Esophagus muscularis mucosa (tissue), 4 donors: ENCODE data around the gene SLC16A4. TPM values are rescaled to one million over a fixed set of nuclear protein-coding genes. Genes with fewer than 3 reads are reported as not detected.
A peak's percentile ranks its signal among the peaks of the same experiment; 100 is the strongest.

Experiments
- DNase-seq: peaks from one replicate; pipeline ENCODE4 v3.0.0-alpha.2; 2017; ENCODE audit errors: extremely low spot score
- H3K27ac ChIP-seq, 4 donors: fragments of 200-600 bp; sonication (generic); replicated peaks in 1 of 4; 1 replicate in 3 of 4; 2 replicates in 1 of 4; pipeline ENCODE4 v1.5.1; 2016 to 2019; ENCODE audit warnings: mild to moderate bottlenecking in 1 of 4
- H3K27me3 ChIP-seq, 4 donors: fragments of 200-600 bp; sonication (generic); one replicate each; pipeline versions ENCODE4 v1.5.1 to v1.6.0; 2016 to 2019
- H3K36me3 ChIP-seq, 4 donors: fragments of 200-600 bp; sonication (generic); one replicate each; pipeline ENCODE4 v1.5.1; 2016 to 2019
- H3K4me1 ChIP-seq, 4 donors: fragments of 200-600 bp; sonication (generic); one replicate each; pipeline ENCODE4 v1.5.1; 2016 to 2019
- H3K4me3 ChIP-seq, 4 donors: fragments of 200-600 bp; sonication (generic); 1 replicate in 2 of 4; 2 replicates in 2 of 4; pipeline ENCODE4 v1.5.1; 2016 to 2019; ENCODE audit warnings: mild to moderate bottlenecking in 4 of 4, moderate library complexity in 1 of 4
- H3K9me3 ChIP-seq, 4 donors: fragments of 200-600 bp; sonication (generic); 1 replicate in 3 of 4; 2 replicates in 1 of 4; pipeline ENCODE4 v1.5.1; 2016 to 2019
- EP300 ChIP-seq: sonication (generic); formaldehyde crosslinking; IDR thresholded peaks from one replicate; pipeline ENCODE4 v1.6.1; 2017; ENCODE audit warnings: antibody characterized with exemption
- POLR2A ChIP-seq: fragments of 450-650 bp; IDR thresholded peaks from one replicate; pipeline ENCODE4 v1.6.1; 2017; ENCODE audit warnings: antibody characterized with exemption, moderate library complexity, mild to moderate bottlenecking, low read depth
- POLR2AphosphoS5 ChIP-seq, 2 donors: sonication (generic); formaldehyde crosslinking; IDR thresholded peaks; one replicate each; pipeline ENCODE4 v1.6.1; 2017; ENCODE audit warnings: antibody characterized with exemption in 2 of 2
- WGBS: methylation state at CpG from one replicate; pipeline ENCODE4 v1.1.5; 2018; 5-methylcytosine and 5-hydroxymethylcytosine counted together
- intact Hi-C: fragments of 100-400 bp; cut with DNase I; formaldehyde crosslinking; loops from one replicate; pipeline ENCODE4 v1.15.1; 2023
- total RNA-seq, 4 donors: library from RNA; depleted of rRNA; stranded (reverse); fragments of >200 nt; gene quantifications; one replicate each; pipeline versions ENCODE4 v1.1.0 to v1.2.1, GENCODE V29; 2016
- TF ChIP-seq, protein P1 (sequence below), 3 experiments: fragments of 200-600 bp in 2 of 3; fragments of 450-650 bp in 1 of 3; sonication (generic) in 2 of 3; IDR thresholded peaks; one replicate each; pipeline ENCODE4 v1.5.1; 2017 to 2019; ENCODE audit warnings: antibody characterized with exemption in 3 of 3, mild to moderate bottlenecking in 2 of 3, moderate library complexity in 1 of 3

Gene SLC16A4
- total RNA-seq, 4 donors from 2014 or later = 5.8 to 8.8 (median 8.4) TPM

DNA sequence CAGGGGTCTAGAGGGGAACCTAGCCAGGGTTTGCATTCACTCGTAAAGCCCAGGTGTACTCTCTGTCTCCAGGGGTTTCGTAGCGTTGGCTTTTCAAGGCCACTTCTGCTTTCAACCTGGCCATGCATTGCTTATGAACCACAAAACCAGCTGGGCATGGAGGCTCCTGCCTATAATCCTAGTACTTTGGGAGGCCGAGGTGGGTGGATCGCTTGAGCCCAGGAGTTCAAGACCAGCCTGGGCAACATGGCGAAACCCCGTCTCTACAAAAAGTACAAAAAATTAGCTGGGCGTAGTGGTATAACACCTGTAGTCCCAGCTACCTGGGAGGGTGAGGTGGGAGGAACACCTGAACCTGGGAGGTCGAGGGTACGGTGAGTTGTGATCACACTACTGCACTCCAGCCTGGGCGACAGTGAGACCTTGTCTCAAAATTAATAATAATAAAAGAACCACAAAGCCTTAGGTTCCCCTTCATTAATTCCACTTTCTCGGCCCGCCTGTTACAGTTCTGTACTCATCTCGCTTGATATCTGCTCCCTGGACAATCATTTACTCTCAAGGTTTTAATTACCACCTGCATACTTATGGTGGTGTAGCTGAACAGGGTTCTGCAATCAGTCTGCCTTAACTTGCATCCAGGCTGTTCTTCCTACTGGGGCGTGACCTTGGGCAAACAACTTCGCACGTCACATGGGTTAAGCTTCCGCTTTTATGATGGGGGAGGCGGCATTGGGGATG is 6.1 kb downstream of the SLC16A4 start:
- H3K4me3 ChIP-seq = no peak overlapping the region
- H3K27me3 ChIP-seq = no peaks in the 10 kb centered on the region
- no peak overlapping the region for H3K27ac ChIP-seq
- intact Hi-C loops = no loop called here
- peaks cover 3 to 16% (median 10%) of the 10 kb centered on the region in 4 donors for H3K4me1 ChIP-seq
- H3K9me3 ChIP-seq = no peaks in the 10 kb centered on the region
- H3K36me3 ChIP-seq = peaks cover 0 to 35% (median 1%) of the 10 kb centered on the region in 4 donors
- TF ChIP-seq POLR2A (no peak), POLR2AphosphoS5 (IDR thresholded peaks at IDR 0.05) (no peak), EP300 (no peak)
- TF ChIP-seq, protein P1, sequence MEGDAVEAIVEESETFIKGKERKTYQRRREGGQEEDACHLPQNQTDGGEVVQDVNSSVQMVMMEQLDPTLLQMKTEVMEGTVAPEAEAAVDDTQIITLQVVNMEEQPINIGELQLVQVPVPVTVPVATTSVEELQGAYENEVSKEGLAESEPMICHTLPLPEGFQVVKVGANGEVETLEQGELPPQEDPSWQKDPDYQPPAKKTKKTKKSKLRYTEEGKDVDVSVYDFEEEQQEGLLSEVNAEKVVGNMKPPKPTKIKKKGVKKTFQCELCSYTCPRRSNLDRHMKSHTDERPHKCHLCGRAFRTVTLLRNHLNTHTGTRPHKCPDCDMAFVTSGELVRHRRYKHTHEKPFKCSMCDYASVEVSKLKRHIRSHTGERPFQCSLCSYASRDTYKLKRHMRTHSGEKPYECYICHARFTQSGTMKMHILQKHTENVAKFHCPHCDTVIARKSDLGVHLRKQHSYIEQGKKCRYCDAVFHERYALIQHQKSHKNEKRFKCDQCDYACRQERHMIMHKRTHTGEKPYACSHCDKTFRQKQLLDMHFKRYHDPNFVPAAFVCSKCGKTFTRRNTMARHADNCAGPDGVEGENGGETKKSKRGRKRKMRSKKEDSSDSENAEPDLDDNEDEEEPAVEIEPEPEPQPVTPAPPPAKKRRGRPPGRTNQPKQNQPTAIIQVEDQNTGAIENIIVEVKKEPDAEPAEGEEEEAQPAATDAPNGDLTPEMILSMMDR (IDR thresholded peaks at IDR 0.05) = no peak
- no peak for DNase-seq
- 93% methylated on average over 19 of the region's 19 CpGs for WGBS

DNA sequence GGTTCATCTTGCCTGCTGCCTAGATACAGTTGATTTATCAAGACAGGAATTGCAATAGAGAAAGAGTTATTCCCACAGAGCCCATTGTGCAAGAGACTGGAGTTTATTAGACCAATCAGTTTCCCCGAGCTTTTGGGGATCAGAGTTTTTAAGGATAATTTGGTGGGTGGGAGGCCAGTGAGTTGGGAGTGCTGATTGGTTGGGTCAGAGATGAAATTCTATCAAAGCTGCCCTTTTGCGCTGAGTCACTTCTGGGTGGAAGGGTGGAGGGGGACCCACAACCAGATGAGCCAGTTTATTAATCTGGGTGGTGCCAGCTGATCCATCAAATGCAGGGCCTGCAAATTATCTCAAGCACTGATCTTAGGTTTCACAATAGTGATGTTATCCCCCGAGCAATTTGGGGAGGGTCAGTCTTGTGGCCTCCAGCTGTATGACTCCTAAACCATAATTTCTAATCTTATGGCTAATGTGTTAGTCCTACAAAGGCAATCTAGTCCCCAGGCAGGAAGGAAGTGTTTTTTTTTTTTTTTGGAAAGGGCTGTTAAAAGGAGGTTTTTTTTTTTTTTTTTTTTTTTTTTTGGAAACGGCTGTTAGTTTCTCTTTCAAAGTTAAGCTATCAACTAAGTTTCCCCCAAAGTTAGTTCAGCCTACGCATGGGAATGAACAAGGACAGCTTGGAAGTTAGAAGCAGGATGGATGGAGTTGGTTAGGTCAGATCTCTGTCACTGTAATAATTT is 7.4 kb downstream of the SLC16A4 start:
- H3K4me3 ChIP-seq = no peak overlapping the region
- H3K4me1 ChIP-seq = peaks cover 3 to 8% (median 6%) of the 10 kb centered on the region in 4 donors
- H3K27ac ChIP-seq = peak overlapping the region in 2 of 4 donors; percentile 25 to 32
- peaks cover 0 to 43% (median 6%) of the 10 kb centered on the region in 4 donors for H3K36me3 ChIP-seq
- H3K9me3 ChIP-seq = no peaks in the 10 kb centered on the region
- TF ChIP-seq POLR2A = no peak
- no peak for TF ChIP-seq POLR2AphosphoS5 (IDR thresholded peaks at IDR 0.05)
- TF ChIP-seq EP300 = no peak
- TF ChIP-seq, protein P1 (IDR thresholded peaks at IDR 0.05) = no peak
- DNase-seq = no peak
- 64% methylated on average over 5 of the region's 5 CpGs for WGBS
- intact Hi-C loops = no loop called here
- no peaks in the 10 kb centered on the region for H3K27me3 ChIP-seq

DNA sequence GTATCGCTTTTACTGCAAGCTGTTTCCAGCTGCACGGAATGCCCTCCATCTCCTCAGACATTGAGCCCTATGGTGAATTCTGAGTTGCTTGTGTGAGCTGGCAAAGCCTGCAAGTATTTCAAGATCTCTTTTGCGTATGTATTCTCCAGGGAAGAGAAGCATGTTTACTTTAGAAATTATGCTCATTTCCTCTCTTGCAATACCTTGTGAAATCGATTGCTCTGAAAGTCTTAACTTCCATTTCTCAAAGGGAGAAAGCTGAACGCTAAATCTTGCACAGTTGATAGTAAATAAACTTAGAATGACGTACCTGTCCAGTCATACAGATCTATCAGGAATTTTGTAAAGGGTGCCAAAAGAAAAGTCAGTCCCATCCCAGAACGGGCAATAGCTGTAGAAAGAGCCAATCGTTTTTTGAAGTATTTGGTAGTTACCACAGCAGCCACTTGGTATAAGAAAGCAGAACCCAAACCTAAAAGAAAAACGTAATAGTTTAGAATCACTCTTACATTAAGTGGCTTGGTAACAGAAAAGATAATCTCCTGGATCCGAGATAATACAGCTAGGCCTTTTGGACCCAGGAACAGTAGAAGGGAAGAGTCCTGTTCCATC is 10.0 kb downstream of the SLC16A4 start:
- H3K4me3 ChIP-seq = no peak overlapping the region
- intact Hi-C loops = no loop called here
- H3K27me3 ChIP-seq = no peaks in the 10 kb centered on the region
- DNase-seq = no peak
- H3K4me1 ChIP-seq = peaks cover 3 to 8% (median 5%) of the 10 kb centered on the region in 4 donors
- WGBS = 78% methylated on average over 10 of the region's 10 CpGs
- TF ChIP-seq EP300 (no peak), POLR2A (no peak), POLR2AphosphoS5 (IDR thresholded peaks at IDR 0.05) (no peak)
- no peaks in the 10 kb centered on the region for H3K9me3 ChIP-seq
- H3K27ac ChIP-seq = no peak overlapping the region
- H3K36me3 ChIP-seq = peaks cover 0 to 53% (median 27%) of the 10 kb centered on the region in 4 donors

DNA sequence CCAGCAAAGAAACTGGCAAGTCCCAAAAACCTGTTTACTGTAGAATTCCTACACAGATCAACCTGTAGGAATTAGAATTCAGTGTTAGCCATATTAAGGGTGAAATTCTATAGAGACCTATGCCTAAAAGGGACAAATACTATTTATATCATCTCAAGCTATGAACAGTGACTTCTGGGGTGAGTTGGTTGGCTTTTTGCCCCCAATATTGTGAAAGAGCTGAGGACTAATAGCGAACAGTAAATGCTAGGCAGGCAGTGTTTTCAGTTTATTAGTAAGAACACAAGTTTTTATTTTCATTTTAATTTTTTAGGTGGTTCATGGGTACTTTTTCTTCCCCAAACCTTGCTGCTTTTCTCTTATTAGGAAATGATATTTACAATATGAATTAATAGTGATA is 15.3 kb downstream of the SLC16A4 start:
- Histone ChIP-seq H3K36me3 (peaks cover 14 to 85% (median 52%) of the 10 kb centered on the region in 4 donors), H3K27ac (no peak overlapping the region), H3K27me3 (no peaks in the 10 kb centered on the region), H3K9me3 (no peaks in the 10 kb centered on the region), H3K4me3 (no peak overlapping the region), H3K4me1 (peaks cover 0 to 1% (median 0%) of the 10 kb centered on the region in 4 donors)
- DNase-seq = no peak
- WGBS = 91% methylated on average over 1 of the region's 1 CpG
- intact Hi-C loops = no loop called here
- TF ChIP-seq POLR2AphosphoS5 (IDR thresholded peaks at IDR 0.05) (no peak), EP300 (no peak)

DNA sequence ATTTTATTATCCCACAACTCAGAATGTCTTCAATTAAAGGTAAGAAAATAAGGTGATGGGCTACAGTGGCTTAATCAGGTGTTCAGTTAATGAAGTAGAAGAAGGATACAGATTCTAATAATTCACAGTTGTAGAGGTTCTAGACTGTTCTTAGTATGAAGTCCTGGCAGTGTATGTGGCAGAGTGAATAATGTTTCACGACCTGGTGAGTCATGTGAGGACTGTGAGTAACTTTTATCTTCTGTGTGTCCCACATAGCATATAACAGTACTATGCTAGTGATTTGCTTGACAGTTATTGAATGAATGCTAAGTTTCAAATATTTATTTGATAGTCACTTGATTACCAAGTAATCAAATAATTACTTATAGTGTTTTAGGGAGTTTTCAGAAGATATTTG is 20.0 kb downstream of the SLC16A4 start:
- no peak for TF ChIP-seq POLR2A
- no peak for TF ChIP-seq EP300
- no peak for TF ChIP-seq POLR2AphosphoS5 (IDR thresholded peaks at IDR 0.05)

DNA sequence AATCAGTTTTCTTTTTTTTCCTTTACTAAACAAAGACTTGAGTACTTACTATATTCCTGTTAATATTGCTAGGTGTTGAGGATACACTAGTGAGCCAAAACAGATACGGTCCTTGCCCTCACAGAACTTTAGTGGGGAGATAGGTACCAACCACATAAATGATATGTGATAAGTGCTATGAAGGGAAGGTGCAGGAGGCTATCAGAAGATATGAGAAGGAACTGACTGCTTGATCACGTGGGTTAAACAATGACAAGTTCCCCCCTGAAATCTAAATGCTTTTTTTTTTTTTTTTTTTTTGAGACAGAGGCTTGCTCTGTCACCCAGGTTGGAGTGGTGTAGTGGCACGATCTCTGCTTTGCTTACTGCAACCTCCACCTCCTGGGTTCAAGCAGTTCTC is 26.6 kb downstream of the SLC16A4 start:
- TF ChIP-seq POLR2A (no peak), EP300 (no peak), POLR2AphosphoS5 (IDR thresholded peaks at IDR 0.05) (no peak)
- TF ChIP-seq, protein P1 (IDR thresholded peaks at IDR 0.05) = no peak
- 93% methylated on average over 3 of the region's 3 CpGs for WGBS
- intact Hi-C loops = no loop called here
- no peak overlapping the region for H3K27ac ChIP-seq
- no peak overlapping the region for H3K4me3 ChIP-seq
- no peaks in the 10 kb centered on the region for H3K27me3 ChIP-seq
- H3K36me3 ChIP-seq = peaks cover 6 to 42% (median 24%) of the 10 kb centered on the region in 4 donors
- DNase-seq = no peak
- no peaks in the 10 kb centered on the region for H3K9me3 ChIP-seq
- H3K4me1 ChIP-seq = no peaks in the 10 kb centered on the region

More for the DNA sequence above, 20.0 kb downstream of the SLC16A4 start:
- WGBS = 27% methylated on average over 1 of the region's 1 CpG
- Histone ChIP-seq H3K9me3 (no peaks in the 10 kb centered on the region), H3K36me3 (peaks cover 20 to 61% (median 34%) of the 10 kb centered on the region in 4 donors), H3K27ac (no peak overlapping the region), H3K27me3 (no peaks in the 10 kb centered on the region), H3K4me1 (peaks cover 0 to 3% (median 0%) of the 10 kb centered on the region in 4 donors), H3K4me3 (no peak overlapping the region)
- DNase-seq = no peak
- intact Hi-C loops = no loop called here
